Heart left ventricle (tissue), 16 donors: Measurements from ENCODE around the gene TUSC2. TPM values are rescaled to one million over a fixed set of nuclear protein-coding genes. Genes with fewer than 3 reads are reported as not detected.

Source experiments
- ATAC-seq, 4 donors: fragments of 200-7000 bp; cut with Tn5 transposase; one replicate each; pipeline ENCODE4 v1.9.1; 2020 to 2022; ENCODE audit warnings: moderate library complexity in 4 of 4, mild to moderate bottlenecking in 3 of 4, moderate number of reproducible peaks in 1 of 4
- DNase-seq, 5 donors: peaks; one replicate each; pipeline ENCODE4 v3.0.0-alpha.2; 2020
- H3K27ac ChIP-seq, 12 donors: fragments of 200-600 bp; sonication (generic) in 4 of 12; one replicate each; pipeline versions ENCODE4 v1.5.0 to v1.8.0; 2016 to 2022; ENCODE audit warnings: mild to moderate bottlenecking in 2 of 12
- H3K27me3 ChIP-seq, 9 donors: fragments of 200-600 bp; sonication (generic) in 2 of 9; one replicate each; pipeline versions ENCODE4 v1.5.1 to v1.8.0; 2016 to 2022; ENCODE audit warnings: mild to moderate bottlenecking in 3 of 9
- H3K36me3 ChIP-seq, 9 donors: fragments of 200-600 bp; sonication (generic) in 2 of 9; one replicate each; pipeline versions ENCODE4 v1.5.0 to v1.8.0; 2018 to 2022; ENCODE audit warnings: mild to moderate bottlenecking in 2 of 9
- H3K4me1 ChIP-seq, 12 donors: fragments of 200-600 bp; sonication (generic) in 4 of 12; one replicate each; pipeline versions ENCODE4 v1.5.0 to v1.8.0; 2016 to 2022; ENCODE audit warnings: mild to moderate bottlenecking in 3 of 12
- H3K4me3 ChIP-seq, 12 donors: fragments of 200-600 bp; sonication (generic) in 4 of 12; one replicate each; pipeline versions ENCODE4 v1.5.0 to v1.8.0; 2017 to 2022; ENCODE audit warnings: mild to moderate bottlenecking in 9 of 12, moderate library complexity in 4 of 12
- H3K9me3 ChIP-seq, 12 donors: fragments of 200-600 bp; sonication (generic) in 4 of 12; one replicate each; pipeline versions ENCODE4 v1.5.0 to v1.8.0; 2016 to 2022; ENCODE audit warnings: mild to moderate bottlenecking in 1 of 12
- CTCF ChIP-seq, 12 donors: fragments of 200-600 bp; sonication (generic) in 4 of 12; IDR thresholded peaks; one replicate each; pipeline versions ENCODE4 v1.5.0 to v1.8.0; 2018 to 2022; ENCODE audit warnings: antibody characterized with exemption in 12 of 12, mild to moderate bottlenecking in 5 of 12
- POLR2A ChIP-seq, 2 donors: fragments of 450-650 bp; IDR thresholded peaks; one replicate each; pipeline ENCODE4 v1.6.1; 2017; ENCODE audit warnings: antibody characterized with exemption in 2 of 2, mild to moderate bottlenecking in 2 of 2, moderate library complexity in 2 of 2
- WGBS, 4 donors: extraction: QIAGEN DNeasy Blood & Tissue Kit in 2 of 4; methylation state at CpG; one replicate each; pipeline versions ENCODE4 v1.1.5 to v1.1.7; 2013 to 2018; 5-methylcytosine and 5-hydroxymethylcytosine counted together
- intact Hi-C, 10 donors: fragments of 100-400 bp; cut with DNase I; formaldehyde crosslinking; loops; one replicate each; pipeline versions ENCODE4 v1.11.1 to v1.14.2; 2022
- polyA plus RNA-seq, 2 donors: library from polyadenylated mRNA; stranded (reverse); fragments of 200-250 nt; gene quantifications; one replicate each; pipeline ENCODE4 v1.2.3, GENCODE V29; 2013
- total RNA-seq, 9 donors: library from RNA; depleted of rRNA in 2 of 9; stranded (reverse); fragments of >200 nt in 2 of 9; fragmentation: NEBNext Ultra II Directional in 3 of 9; extraction: Animal tissue kit (Norgen Biotek cat#: 25700) in 3 of 9; gene quantifications; one replicate each; pipeline versions ENCODE4 v1.1.0 to v1.2.4, GENCODE V29; 2016 to 2023
- donor health status: ischemic (EF 13 %, LVEDD 7.1; RV severe dilation, severe dysfunction).
- donor health status: healthy with polysubstance abuse.
- donor health status: DM: no; HTN: yes; CAD: no.
- donor health status: DM: no; HTN: no; CAD: no.
- donor health status: ischemic (EF 25% LVEDD 6.9; RV normal size, moderate dysfunction).
- donor health status: ischemic (EF 25% LVEDD 5.7; RV mildly dilated, moderate dysfunction).
- donor health status: healthy.
- donor health status: DM: yes; HTN: yes; CAD: no.
- donor health status: ischemic (EF 35%, LVEDD 5.7; RV mildly dilated, moderate dysfunction).
- donor health status: nonischemic (EF 11% LVEDD 7.7; RV severe dilation, severe dysfunction).
- donor health status: DM: yes; HTN: yes; CAD: no.
- donor health status: PGD.
- donor health status: ischemic (EF 29% LVEDD 5.4; RV normal size, mild dysfunction).
- donor health status: nonischemic (EF 23%, LVEDD 6.1; RV moderate dilation, normal function).

Gene TUSC2
- total and polyA plus RNA-seq, 11 donors = 24.5 to 68.1 (median 29.0) TPM

DNA sequence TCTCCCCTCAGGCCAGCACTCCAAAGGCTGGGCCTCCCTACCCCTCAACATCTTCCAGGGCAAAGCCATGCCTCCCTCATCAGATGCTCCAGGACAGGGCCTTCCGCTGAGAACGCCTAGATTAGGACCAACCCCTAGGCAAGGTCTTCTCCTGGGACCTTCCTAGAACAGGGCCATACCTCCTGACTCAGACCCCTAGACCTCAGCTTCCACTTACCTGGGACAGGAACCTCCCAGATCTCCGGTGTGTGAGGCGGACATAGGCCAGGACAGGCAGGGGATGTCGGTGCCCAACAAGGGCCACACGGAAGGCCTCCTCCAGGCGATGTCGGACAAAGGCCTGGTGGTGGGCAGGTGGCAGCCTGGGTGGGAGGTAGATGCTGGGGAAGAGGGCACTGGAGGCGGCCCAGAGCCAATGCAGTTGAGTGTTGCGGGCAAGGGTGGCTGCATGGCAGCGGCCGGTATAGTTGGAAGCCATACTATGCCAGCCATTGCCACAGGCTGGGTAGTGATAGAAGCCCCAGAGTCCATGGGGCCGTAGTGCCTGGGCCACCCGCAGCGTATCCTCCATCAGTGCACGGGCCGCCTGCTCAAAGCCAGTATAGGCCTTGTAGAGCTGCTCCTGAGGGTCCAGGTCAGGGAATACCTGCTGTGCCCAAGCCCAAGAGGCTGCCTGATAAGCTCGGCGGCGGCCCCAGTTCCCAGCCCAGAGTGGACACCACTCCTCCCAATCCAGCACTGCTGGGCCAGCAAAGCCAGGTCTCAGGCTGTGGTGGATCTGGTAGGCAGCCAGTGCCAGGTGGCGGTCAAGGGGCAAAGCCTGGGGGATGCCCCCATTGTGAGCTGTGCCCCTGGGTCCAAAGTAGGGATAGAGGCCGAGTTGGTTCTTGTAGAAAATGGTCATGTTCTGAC, 33.3 kb downstream of the TUSC2 start:
- no peak overlapping the region for H3K27ac ChIP-seq
- intact Hi-C loops = loop anchor here in 2 of 10 donors (5.0 to 10.0 kb wide), 2 partner anchors 33 to 360 kb away; partner anchors contain the start of gene TUSC2 (in 1 of the 2)
- ATAC-seq (no peak), DNase-seq (peak in 1 of 5 donors; percentile 9)
- 90 to 93% (median 92%) methylated on average over 18 to 22 of the region's 22 CpGs for WGBS, 4 donors
- TF ChIP-seq POLR2A (IDR thresholded peaks at IDR 0.05) = no peak
- TF ChIP-seq CTCF (IDR thresholded peaks at IDR 0.05) = no peak
- H3K36me3 ChIP-seq = peaks cover 0 to 14% (median 5%) of the 10 kb centered on the region in 9 donors
- H3K9me3 ChIP-seq = no peaks in the 10 kb centered on the region
- H3K27me3 ChIP-seq = no peaks in the 10 kb centered on the region
- peaks cover 4 to 49% (median 36%) of the 10 kb centered on the region in 12 donors for H3K4me1 ChIP-seq
- H3K4me3 ChIP-seq = no peak overlapping the region

GRCh38 chr3:50294089-50294488, 33.9 kb downstream of the TUSC2 start:
- Histone ChIP-seq H3K27me3 (no peaks in the 10 kb centered on the region), H3K36me3 (peaks cover 0 to 20% (median 11%) of the 10 kb centered on the region in 9 donors), H3K4me3 (no peak overlapping the region), H3K4me1 (peaks cover 4 to 48% (median 34%) of the 10 kb centered on the region in 12 donors), H3K27ac (no peak overlapping the region), H3K9me3 (no peaks in the 10 kb centered on the region)
- no peak for DNase-seq
- intact Hi-C loops = loop anchor here in 2 of 10 donors (5.0 to 10.0 kb wide), 2 partner anchors 33 to 359 kb away; partner anchors contain the start of gene TUSC2 (in 1 of the 2)
- TF ChIP-seq CTCF (IDR thresholded peaks at IDR 0.05) (no peak), POLR2A (IDR thresholded peaks at IDR 0.05) (no peak)
- 74 to 87% (median 85%) methylated on average over 4 of the region's 4 CpGs for WGBS, 4 donors
- ATAC-seq = no peak

DNA sequence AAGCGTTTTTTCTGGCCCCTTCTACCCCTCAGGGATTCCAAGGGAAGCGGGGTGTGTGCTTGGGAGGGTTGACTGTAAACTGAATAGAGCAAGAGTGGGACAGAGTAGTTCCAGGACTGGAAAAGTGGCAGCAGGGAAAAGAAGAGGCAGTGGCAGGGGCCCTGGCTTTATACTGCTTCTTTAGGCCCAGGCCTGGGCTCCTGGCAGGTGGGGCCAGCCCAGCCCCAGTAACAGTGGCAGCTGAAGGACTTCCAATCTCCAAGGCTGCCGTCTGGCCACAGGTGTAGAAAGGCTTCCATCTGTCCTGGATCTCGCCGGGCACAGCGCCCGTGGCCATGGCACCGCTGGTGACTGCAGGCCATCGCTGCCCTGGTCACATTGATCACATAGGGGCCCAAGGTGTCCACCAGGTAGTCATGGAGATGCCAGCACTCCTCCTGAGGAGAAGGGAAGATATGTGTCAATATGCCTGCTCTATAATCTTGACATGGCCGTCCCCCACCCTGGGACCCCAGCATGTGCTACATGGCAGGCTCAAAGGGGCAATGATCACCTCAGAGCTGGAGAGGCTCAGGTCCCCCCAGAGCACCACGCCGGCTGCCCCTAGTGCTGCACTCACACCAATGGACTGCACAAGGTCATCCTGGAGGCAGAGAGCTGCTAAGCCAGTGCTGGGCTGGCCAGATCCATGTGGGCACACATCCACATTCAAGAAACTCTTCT, 34.8 kb downstream of the TUSC2 start:
- intact Hi-C loops = loop anchor here in 2 of 10 donors (5.0 to 10.0 kb wide), 2 partner anchors 34 to 358 kb away; partner anchors contain the start of gene TUSC2 (in 1 of the 2)
- peaks cover 3 to 29% (median 19%) of the 10 kb centered on the region in 9 donors for H3K36me3 ChIP-seq
- no peak for TF ChIP-seq POLR2A (IDR thresholded peaks at IDR 0.05)
- TF ChIP-seq CTCF (IDR thresholded peaks at IDR 0.05) = no peak
- WGBS, 4 donors = 75 to 79% (median 78%) methylated on average over 11 to 12 of the region's 12 CpGs
- peak overlapping the region; percentile 69 to 96 (median 84) for H3K27ac ChIP-seq
- H3K27me3 ChIP-seq = no peaks in the 10 kb centered on the region
- ATAC-seq = no peak
- peak overlapping the region in 9 of 12 donors; percentile 53 to 99 (median 89) for H3K4me3 ChIP-seq
- H3K9me3 ChIP-seq = no peaks in the 10 kb centered on the region
- peaks cover 4 to 41% (median 27%) of the 10 kb centered on the region in 12 donors for H3K4me1 ChIP-seq
- peak in 3 of 5 donors; percentile 11 to 41 (median 29) for DNase-seq
